ENCODE data around the gene BORCS8. TPM values are rescaled to one million over a fixed set of nuclear protein-coding genes. Genes with fewer than 3 reads are reported as not detected.

The BORCS8 gene
- total and polyA plus RNA-seq, 2 of the 13 experiments (the other 11 are each of a cell fraction or from before 2014, with no cell fraction given): 9.6 to 13.3 TPM

DNA sequence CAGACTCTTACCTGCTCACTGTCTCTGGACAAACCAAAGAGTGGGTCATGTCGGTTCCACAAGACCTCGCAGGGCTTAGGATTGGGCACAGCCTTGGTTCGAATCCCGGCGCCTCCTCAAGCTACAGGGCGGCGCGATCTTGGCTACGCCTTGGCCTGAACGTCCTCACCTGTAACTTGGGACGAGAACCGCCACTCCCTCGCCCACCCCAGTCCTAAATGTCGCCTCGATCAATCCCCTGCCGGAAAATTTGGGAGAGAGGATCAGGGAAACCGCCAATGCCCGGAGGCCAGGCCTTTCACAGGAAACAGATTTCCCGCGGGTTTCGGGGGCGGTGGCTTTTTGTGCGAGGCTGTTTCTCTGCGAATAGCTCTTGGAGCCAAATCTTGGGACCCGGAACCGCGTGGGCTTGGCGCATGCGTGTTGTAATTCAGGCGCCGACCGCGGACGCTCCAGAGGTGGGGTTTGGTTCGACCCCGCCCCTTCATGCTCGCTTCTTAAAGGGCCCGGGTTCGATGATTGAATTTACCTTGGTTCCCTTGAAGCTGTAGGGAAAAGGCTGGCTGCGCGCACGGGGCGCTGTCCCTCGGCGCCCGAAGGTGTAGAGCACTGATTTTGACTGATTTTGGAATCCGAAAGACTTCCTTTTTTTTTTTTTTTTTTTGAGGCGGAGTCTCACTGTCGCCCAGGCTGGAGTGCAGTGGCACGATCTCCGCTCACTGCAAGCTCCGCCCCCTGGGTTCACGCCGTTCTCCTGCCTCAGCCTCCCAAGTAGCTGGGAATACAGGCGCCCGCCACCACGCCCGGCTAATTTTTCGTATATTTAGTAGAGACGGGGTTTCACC, 11.3 kb upstream of the BORCS8 start, which contains the start of gene NR2C2AP (continued):
- TF ChIP-seq, protein P1, sequence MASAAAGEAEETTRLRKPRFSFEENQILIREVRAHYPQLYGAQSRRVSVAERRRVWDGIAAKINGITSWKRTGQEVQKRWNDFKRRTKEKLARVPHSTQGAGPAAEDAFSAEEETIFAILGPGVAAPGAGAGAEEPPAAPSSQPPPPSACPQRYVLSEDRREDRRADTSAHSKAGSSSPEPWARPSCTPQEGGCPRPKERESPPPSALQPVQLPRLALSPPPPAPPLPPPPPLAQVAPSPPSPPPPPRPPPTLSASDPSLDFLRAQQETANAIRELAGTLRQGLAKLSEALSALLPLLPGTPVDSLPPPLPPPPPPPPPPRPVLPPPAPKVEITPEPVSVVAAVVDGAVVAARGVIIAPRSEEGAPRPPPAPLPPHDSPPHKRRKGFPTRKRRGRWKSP (CRISPR knock-in tag; IDR thresholded peaks at IDR 0.05): 0 out of 2 replicates have a peak, but pooled peaks have one; percentile 36
- TF ChIP-seq, protein P2, sequence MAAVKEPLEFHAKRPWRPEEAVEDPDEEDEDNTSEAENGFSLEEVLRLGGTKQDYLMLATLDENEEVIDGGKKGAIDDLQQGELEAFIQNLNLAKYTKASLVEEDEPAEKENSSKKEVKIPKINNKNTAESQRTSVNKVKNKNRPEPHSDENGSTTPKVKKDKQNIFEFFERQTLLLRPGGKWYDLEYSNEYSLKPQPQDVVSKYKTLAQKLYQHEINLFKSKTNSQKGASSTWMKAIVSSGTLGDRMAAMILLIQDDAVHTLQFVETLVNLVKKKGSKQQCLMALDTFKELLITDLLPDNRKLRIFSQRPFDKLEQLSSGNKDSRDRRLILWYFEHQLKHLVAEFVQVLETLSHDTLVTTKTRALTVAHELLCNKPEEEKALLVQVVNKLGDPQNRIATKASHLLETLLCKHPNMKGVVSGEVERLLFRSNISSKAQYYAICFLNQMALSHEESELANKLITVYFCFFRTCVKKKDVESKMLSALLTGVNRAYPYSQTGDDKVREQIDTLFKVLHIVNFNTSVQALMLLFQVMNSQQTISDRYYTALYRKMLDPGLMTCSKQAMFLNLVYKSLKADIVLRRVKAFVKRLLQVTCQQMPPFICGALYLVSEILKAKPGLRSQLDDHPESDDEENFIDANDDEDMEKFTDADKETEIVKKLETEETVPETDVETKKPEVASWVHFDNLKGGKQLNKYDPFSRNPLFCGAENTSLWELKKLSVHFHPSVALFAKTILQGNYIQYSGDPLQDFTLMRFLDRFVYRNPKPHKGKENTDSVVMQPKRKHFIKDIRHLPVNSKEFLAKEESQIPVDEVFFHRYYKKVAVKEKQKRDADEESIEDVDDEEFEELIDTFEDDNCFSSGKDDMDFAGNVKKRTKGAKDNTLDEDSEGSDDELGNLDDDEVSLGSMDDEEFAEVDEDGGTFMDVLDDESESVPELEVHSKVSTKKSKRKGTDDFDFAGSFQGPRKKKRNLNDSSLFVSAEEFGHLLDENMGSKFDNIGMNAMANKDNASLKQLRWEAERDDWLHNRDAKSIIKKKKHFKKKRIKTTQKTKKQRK (IDR thresholded peaks at IDR 0.05; ENCODE audit: low read length): no peak
- TF ChIP-seq ZNF329 (CRISPR knock-in tag; IDR thresholded peaks at IDR 0.05; ENCODE audit: low read depth): no peak
- no peak for TF ChIP-seq ZNF776 (CRISPR knock-in tag; IDR thresholded peaks at IDR 0.05)
- no peak for TF ChIP-seq ZNF350 (CRISPR knock-in tag; IDR thresholded peaks at IDR 0.05; ENCODE audit: borderline replicate concordance, low read depth)
- TF ChIP-seq ZNF674 (CRISPR knock-in tag; IDR thresholded peaks at IDR 0.05; ENCODE audit: low read depth): no peak
- peak; percentile 83 for TF ChIP-seq ZNF547 (CRISPR knock-in tag; IDR thresholded peaks at IDR 0.05)
- no peak for TF ChIP-seq HES4 (CRISPR knock-in tag; IDR thresholded peaks at IDR 0.05; ENCODE audit: borderline replicate concordance)
- TF ChIP-seq PCBP2 (optimal IDR thresholded peaks at IDR 0.05; ENCODE audit: low read depth, low read length, poor library complexity, severe bottlenecking): no peak
- TF ChIP-seq, protein P3, sequence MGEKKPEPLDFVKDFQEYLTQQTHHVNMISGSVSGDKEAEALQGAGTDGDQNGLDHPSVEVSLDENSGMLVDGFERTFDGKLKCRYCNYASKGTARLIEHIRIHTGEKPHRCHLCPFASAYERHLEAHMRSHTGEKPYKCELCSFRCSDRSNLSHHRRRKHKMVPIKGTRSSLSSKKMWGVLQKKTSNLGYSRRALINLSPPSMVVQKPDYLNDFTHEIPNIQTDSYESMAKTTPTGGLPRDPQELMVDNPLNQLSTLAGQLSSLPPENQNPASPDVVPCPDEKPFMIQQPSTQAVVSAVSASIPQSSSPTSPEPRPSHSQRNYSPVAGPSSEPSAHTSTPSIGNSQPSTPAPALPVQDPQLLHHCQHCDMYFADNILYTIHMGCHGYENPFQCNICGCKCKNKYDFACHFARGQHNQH (CRISPR knock-in tag; IDR thresholded peaks at IDR 0.05): no peak
- no peak for TF ChIP-seq RFX3 (CRISPR knock-in tag; IDR thresholded peaks at IDR 0.05)
- TF ChIP-seq DNMT3B (CRISPR knock-in tag; conservative IDR thresholded peaks at IDR 0.05): no peak
- no peak for TF ChIP-seq POLR2AphosphoS2 (IDR thresholded peaks at IDR 0.05; ENCODE audit: low read depth, low read length)
- TF ChIP-seq, protein P4, sequence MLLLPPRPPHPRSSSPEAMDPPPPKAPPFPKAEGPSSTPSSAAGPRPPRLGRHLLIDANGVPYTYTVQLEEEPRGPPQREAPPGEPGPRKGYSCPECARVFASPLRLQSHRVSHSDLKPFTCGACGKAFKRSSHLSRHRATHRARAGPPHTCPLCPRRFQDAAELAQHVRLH (CRISPR knock-in tag; IDR thresholded peaks at IDR 0.05; ENCODE audit: borderline replicate concordance, low read depth): no peak
- peak; percentile 86 for TF ChIP-seq SAP130 (CRISPR knock-in tag; IDR thresholded peaks at IDR 0.05; ENCODE audit: low read depth)
- TF ChIP-seq ARNTL (CRISPR knock-in tag; IDR thresholded peaks at IDR 0.05): no peak
- TF ChIP-seq FOXJ3 (CRISPR knock-in tag; IDR thresholded peaks at IDR 0.05; ENCODE audit: borderline replicate concordance): no peak
- no peak for TF ChIP-seq ZNF83 (CRISPR knock-in tag; IDR thresholded peaks at IDR 0.05; ENCODE audit: borderline replicate concordance)
- TF ChIP-seq, protein P5, sequence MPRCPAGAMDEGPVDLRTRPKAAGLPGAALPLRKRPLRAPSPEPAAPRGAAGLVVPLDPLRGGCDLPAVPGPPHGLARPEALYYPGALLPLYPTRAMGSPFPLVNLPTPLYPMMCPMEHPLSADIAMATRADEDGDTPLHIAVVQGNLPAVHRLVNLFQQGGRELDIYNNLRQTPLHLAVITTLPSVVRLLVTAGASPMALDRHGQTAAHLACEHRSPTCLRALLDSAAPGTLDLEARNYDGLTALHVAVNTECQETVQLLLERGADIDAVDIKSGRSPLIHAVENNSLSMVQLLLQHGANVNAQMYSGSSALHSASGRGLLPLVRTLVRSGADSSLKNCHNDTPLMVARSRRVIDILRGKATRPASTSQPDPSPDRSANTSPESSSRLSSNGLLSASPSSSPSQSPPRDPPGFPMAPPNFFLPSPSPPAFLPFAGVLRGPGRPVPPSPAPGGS (CRISPR knock-in tag; IDR thresholded peaks at IDR 0.05): no peak
- peak; percentile 19; the same call in 1 of the 2 replicates for TF ChIP-seq ZNF232 (CRISPR knock-in tag; IDR thresholded peaks at IDR 0.05; ENCODE audit: borderline replicate concordance)
- TF ChIP-seq ZNF782 (CRISPR knock-in tag; IDR thresholded peaks at IDR 0.05; ENCODE audit: borderline replicate concordance): no peak
